Keratinocyte (primary cell): Measurements from ENCODE around the gene DIP2B. TPM values are rescaled to one million over a fixed set of nuclear protein-coding genes. Genes with fewer than 3 reads are reported as not detected.

Experiments used
- DNase-seq: peaks from one replicate; pipeline ENCODE4 v3.0.0-alpha.2; 2011; ENCODE audit warnings: low read depth, missing footprints, low spot score
- FAIRE-seq: peaks from 2 replicates; lab custom pipeline; 2011; peaks lifted over from hg19 to GRCh38; lab: Jason Lieb, UNC
- H2AFZ ChIP-seq: 2 replicates; pipeline ENCODE4 v1.6.0; 2012; ENCODE audit warnings: low read length, control low read depth, inconsistent platforms; ENCODE audit not compliant: control insufficient read depth
- H3K27ac ChIP-seq: 2 replicates; pipeline ENCODE4 v1.5.1; 2011; ENCODE audit warnings: low read length; ENCODE audit not compliant: control insufficient read depth, insufficient read depth
- H3K27me3 ChIP-seq: 3 replicates; pipeline ENCODE4 v1.6.0; 2011; ENCODE audit warnings: low read length; ENCODE audit not compliant: control insufficient read depth, insufficient read depth; ENCODE audit errors: extremely low read depth
- H3K36me3 ChIP-seq, 2 experiments: 2 replicates in 1 of 2; 3 replicates in 1 of 2; pipeline ENCODE4 v1.5.1; 2011; ENCODE audit warnings: low read length in 2 of 2, mild to moderate bottlenecking in 1 of 2; ENCODE audit not compliant: control insufficient read depth in 2 of 2, insufficient read depth in 2 of 2; ENCODE audit errors: extremely low read depth in 1 of 2
- H3K4me1 ChIP-seq: 3 replicates; pipeline ENCODE4 v1.5.1; 2011; ENCODE audit warnings: low read length; ENCODE audit not compliant: control insufficient read depth, insufficient read depth; ENCODE audit errors: extremely low read depth
- H3K4me2 ChIP-seq: 3 replicates; pipeline ENCODE4 v1.6.0; 2011; ENCODE audit warnings: low read depth, low read length; ENCODE audit not compliant: control insufficient read depth, insufficient read depth; ENCODE audit errors: extremely low read depth
- H3K4me3 ChIP-seq, 3 experiments: fragments of 200-600 bp in 1 of 3; sonication (generic) in 1 of 3; 2 replicates in 2 of 3; 3 replicates in 1 of 3; pipeline ENCODE4 v1.5.1; 2011 to 2016; ENCODE audit warnings: low read length in 3 of 3, mild to moderate bottlenecking in 3 of 3, control low read depth in 2 of 3, inconsistent platforms in 1 of 3, low read depth in 1 of 3, mixed read lengths in 1 of 3, mixed run types in 1 of 3, moderate library complexity in 1 of 3; ENCODE audit not compliant: control insufficient read depth in 2 of 3, insufficient read depth in 2 of 3; ENCODE audit errors: extremely low read depth in 1 of 3
- H3K79me2 ChIP-seq: 2 replicates; pipeline ENCODE4 v1.6.0; 2012; ENCODE audit warnings: low read length; ENCODE audit not compliant: control insufficient read depth, insufficient read depth
- H3K9ac ChIP-seq: 3 replicates; pipeline ENCODE4 v1.6.0; 2011; ENCODE audit warnings: low read length; ENCODE audit not compliant: control insufficient read depth, insufficient read depth; ENCODE audit errors: extremely low read depth
- H3K9me1 ChIP-seq: 3 replicates; pipeline ENCODE4 v1.6.0; 2011; ENCODE audit warnings: low read length; ENCODE audit not compliant: control insufficient read depth, insufficient read depth; ENCODE audit errors: extremely low read depth
- H3K9me3 ChIP-seq: 2 replicates; pipeline ENCODE4 v1.5.1; 2012; ENCODE audit warnings: low read depth, low read length; ENCODE audit not compliant: control insufficient read depth
- H4K20me1 ChIP-seq: 3 replicates; pipeline ENCODE4 v1.6.0; 2011; ENCODE audit warnings: low read length; ENCODE audit not compliant: control insufficient read depth, insufficient read depth; ENCODE audit errors: extremely low read depth
- CTCF ChIP-seq, 3 experiments: IDR thresholded peaks in 1 of 3; conservative IDR thresholded peaks in 1 of 3; optimal IDR thresholded peaks in 1 of 3; 2 replicates in 2 of 3; 3 replicates in 1 of 3; pipeline versions ENCODE3 to v1.5.1; 2011; ENCODE audit warnings: low read length in 3 of 3, mild to moderate bottlenecking in 3 of 3, moderate library complexity in 2 of 3, control low read depth in 1 of 3, inconsistent platforms in 1 of 3; ENCODE audit not compliant: insufficient read depth in 2 of 3; ENCODE audit errors: extremely low read depth in 1 of 3
- EZH2 ChIP-seq: IDR thresholded peaks from one replicate; pipeline ENCODE4 v1.6.1; 2012; ENCODE audit warnings: inconsistent platforms, mild to moderate bottlenecking, low read length, moderate library complexity
- dilution Hi-C: fragments of 300-500 bp; cut with MboI; formaldehyde crosslinking; loops from one replicate; pipeline ENCODE4 v1.7.0; 2020; ENCODE audit warnings: low sequenced_read_pairs; ENCODE audit not compliant: extremely low pct_ligation_motif_present
- polyA plus RNA-seq, 5 experiments: library from polyadenylated mRNA; depleted of rRNA in 3 of 5; stranded (reverse) in 3 of 5; stranded (forward) in 1 of 5; unstranded in 1 of 5; fragments of >200 nt; gene quantifications; 1 replicate in 1 of 5; 2 replicates in 3 of 5; 3 replicates in 1 of 5; pipeline versions ENCODE4 v1.2.1 to v1.2.3, GENCODE V29; 2011 to 2012; ENCODE audit warnings: missing spikeins in 2 of 5, low read depth in 1 of 5, low replicate concordance in 1 of 5

Gene DIP2B
- polyA plus RNA-seq, 1 donor (not counting 4 experiments of a cell fraction or from before 2014, with no cell fraction given), result 30.2 TPM

- Histone ChIP-seq H4K20me1 (no peaks in the 10 kb centered on the region), H3K79me2 (peaks cover 63% of the 10 kb centered on the region), H2AFZ (no peak overlapping the region), H3K4me3 (no peak overlapping the region), H3K9ac (no peak overlapping the region), H3K4me2 (no peak overlapping the region), H3K36me3 (peaks cover 0 to 1% of the 10 kb centered on the region in 2 experiments), H3K27ac (no peak overlapping the region), H3K9me1 (no peaks in the 10 kb centered on the region), H3K4me1 (peaks cover 4% of the 10 kb centered on the region), H3K9me3 (no peaks in the 10 kb centered on the region), H3K27me3 (no peaks in the 10 kb centered on the region)
- no peak for DNase-seq
- no peak for FAIRE-seq
- TF ChIP-seq CTCF (optimal IDR thresholded peaks at IDR 0.05 in 1 of 3, IDR thresholded peaks at IDR 0.05 in 1 of 3, conservative IDR thresholded peaks at IDR 0.05 in 1 of 3; ENCODE audit: extremely low read depth in 1 of 3, insufficient read depth in 2 of 3, low read length in 3 of 3), result no peak
- no peak for TF ChIP-seq EZH2
- dilution Hi-C loops, result no loop called here
These were observed 99.8 kb downstream of the DIP2B start for GRCh38 chr12:50604640-50604920.

GRCh38 chr12:50606675-50607375, 102.0 kb downstream of the DIP2B start:
- Histone ChIP-seq H3K36me3 (peaks cover 0 to 4% of the 10 kb centered on the region in 2 experiments), H3K4me1 (peaks cover 4% of the 10 kb centered on the region), H3K27ac (no peak overlapping the region), H3K4me3 (no peak overlapping the region), H3K4me2 (no peak overlapping the region), H2AFZ (no peak overlapping the region), H4K20me1 (no peaks in the 10 kb centered on the region), H3K27me3 (no peaks in the 10 kb centered on the region), H3K79me2 (peaks cover 56% of the 10 kb centered on the region), H3K9me3 (no peaks in the 10 kb centered on the region), H3K9me1 (no peaks in the 10 kb centered on the region), H3K9ac (no peak overlapping the region)
- DNase-seq (no peak), FAIRE-seq (no peak)
- no peak for TF ChIP-seq CTCF (optimal IDR thresholded peaks at IDR 0.05 in 1 of 3, IDR thresholded peaks at IDR 0.05 in 1 of 3, conservative IDR thresholded peaks at IDR 0.05 in 1 of 3; ENCODE audit: extremely low read depth in 1 of 3, insufficient read depth in 2 of 3, low read length in 3 of 3)
- TF ChIP-seq EZH2, result no peak
- dilution Hi-C loops, result no loop called here
